Ascending aorta (tissue), 2 donors: ENCODE results near the gene ABHD16A. TPM values are rescaled to one million over a fixed set of nuclear protein-coding genes. Genes with fewer than 3 reads are reported as not detected.

Experiments used
- DNase-seq, 2 donors: peaks; one replicate each; pipeline ENCODE4 v3.0.0-alpha.2; 2019; ENCODE audit warnings: low spot score in 2 of 2
- H3K27ac ChIP-seq, 2 donors: fragments of 200-600 bp; sonication (generic); one replicate each; pipeline ENCODE4 v1.5.1; 2016 to 2017; ENCODE audit warnings: mild to moderate bottlenecking in 1 of 2
- H3K27me3 ChIP-seq: fragments of 200-600 bp; sonication (generic); one replicate; pipeline ENCODE4 v1.5.1; 2017
- H3K36me3 ChIP-seq, 2 donors: fragments of 200-600 bp; sonication (generic); one replicate each; pipeline ENCODE4 v1.5.1; 2016
- H3K4me1 ChIP-seq, 2 donors: fragments of 200-600 bp; sonication (generic); one replicate each; pipeline ENCODE4 v1.5.1; 2016 to 2017; ENCODE audit warnings: mild to moderate bottlenecking in 1 of 2
- H3K4me3 ChIP-seq, 2 donors: fragments of 200-600 bp; sonication (generic); one replicate each; pipeline ENCODE4 v1.5.1; 2016 to 2017; ENCODE audit warnings: mild to moderate bottlenecking in 1 of 2
- H3K9me3 ChIP-seq, 2 donors: fragments of 200-600 bp; sonication (generic); one replicate each; pipeline ENCODE4 v1.5.1; 2016
- CTCF ChIP-seq, 3 experiments: fragments of 200-600 bp in 2 of 3; fragments of 450-650 bp in 1 of 3; sonication (generic) in 2 of 3; IDR thresholded peaks; one replicate each; pipeline ENCODE4 v1.5.1; 2016 to 2019; ENCODE audit warnings: antibody characterized with exemption in 3 of 3, mild to moderate bottlenecking in 1 of 3, moderate library complexity in 1 of 3
- intact Hi-C: fragments of 100-400 bp; cut with DNase I; formaldehyde crosslinking; loops from one replicate; pipeline ENCODE4 v1.15.1; 2023
- total RNA-seq: library from RNA; depleted of rRNA; stranded (reverse); fragments of >200 nt; gene quantifications from one replicate; pipeline ENCODE4 v1.1.0, GENCODE V29; 2016

The ABHD16A gene
- total RNA-seq, 1 donor from 2014 or later = 28.0 TPM

GRCh38 chr6:31640612-31641011, 62.5 kb downstream of the ABHD16A start:
- no peaks in the 10 kb centered on the region for H3K9me3 ChIP-seq
- no peaks in the 10 kb centered on the region for H3K27me3 ChIP-seq
- no peak for DNase-seq
- no peak overlapping the region for H3K4me3 ChIP-seq
- no peak for TF ChIP-seq CTCF (IDR thresholded peaks at IDR 0.05)
- no peak overlapping the region for H3K27ac ChIP-seq
- peaks cover 91 to 97% of the 10 kb centered on the region in 2 donors for H3K36me3 ChIP-seq
- no peaks in the 10 kb centered on the region for H3K4me1 ChIP-seq
- intact Hi-C loops = no loop called here

- H3K4me1 ChIP-seq = no peaks in the 10 kb centered on the region
- no peak overlapping the region for H3K27ac ChIP-seq
- H3K27me3 ChIP-seq = no peaks in the 10 kb centered on the region
- no peak for TF ChIP-seq CTCF (IDR thresholded peaks at IDR 0.05)
- no peak overlapping the region for H3K4me3 ChIP-seq
- H3K9me3 ChIP-seq = no peaks in the 10 kb centered on the region
- intact Hi-C loops = no loop called here
- DNase-seq = no peak
- peaks cover 91 to 97% of the 10 kb centered on the region in 2 donors for H3K36me3 ChIP-seq
Measured at GRCh38 chr6:31639449-31639861, 63.7 kb downstream of the ABHD16A start.

DNA sequence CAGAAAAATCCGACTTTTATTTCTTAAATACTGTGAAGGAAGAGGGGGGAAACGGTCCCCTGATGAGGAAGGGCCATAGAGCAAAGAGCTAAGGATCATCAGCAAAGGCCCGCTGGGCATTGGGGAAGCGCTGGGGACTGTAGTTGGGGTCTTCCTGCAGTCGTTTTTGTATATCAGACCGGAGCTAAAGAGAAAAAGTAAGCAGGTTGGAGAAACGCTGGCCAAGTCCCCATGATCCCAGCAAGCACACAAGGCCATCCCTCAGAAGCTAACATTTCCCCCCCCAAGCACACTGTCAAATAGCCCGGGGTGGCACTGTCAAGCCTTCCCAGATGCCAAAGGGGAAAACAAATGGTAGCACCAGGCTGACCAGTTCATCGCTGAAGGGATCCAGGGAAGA, 64.1 kb downstream of the ABHD16A start:
- no peak overlapping the region for H3K4me3 ChIP-seq
- H3K9me3 ChIP-seq = no peaks in the 10 kb centered on the region
- H3K27ac ChIP-seq = no peak overlapping the region
- H3K27me3 ChIP-seq = no peaks in the 10 kb centered on the region
- no peak for DNase-seq
- H3K36me3 ChIP-seq = peaks cover 91 to 97% of the 10 kb centered on the region in 2 donors
- H3K4me1 ChIP-seq = no peaks in the 10 kb centered on the region
- no peak for TF ChIP-seq CTCF (IDR thresholded peaks at IDR 0.05)
- intact Hi-C loops = no loop called here

Other genes starting within 250 kb of the ABHD16A start
- 0.11 TPM for gene MICB, start 205.2 kb downstream of the ABHD16A start, total RNA-seq
- gene MCCD1, start 174.4 kb downstream of the ABHD16A start, total RNA-seq = not detected
- 134 TPM for gene DDX39B, start 161.3 kb downstream of the ABHD16A start, total RNA-seq
- gene ATP6V1G2, start 156.7 kb downstream of the ABHD16A start, total RNA-seq = not detected
- gene NFKBIL1, start 155.7 kb downstream of the ABHD16A start, total RNA-seq = 71.5 TPM
- gene LTA, start 131.0 kb downstream of the ABHD16A start, total RNA-seq = not detected
- gene TNF, start 127.8 kb downstream of the ABHD16A start, total RNA-seq = 11.5 TPM
- gene LTB, start 120.9 kb downstream of the ABHD16A start, total RNA-seq = not detected
- 21.4 TPM for gene LST1, start 117.0 kb downstream of the ABHD16A start, total RNA-seq
- gene NCR3, start 110.3 kb downstream of the ABHD16A start, total RNA-seq = not detected
- gene AIF1, start 88.1 kb downstream of the ABHD16A start, total RNA-seq = 1.7 TPM
- gene PRRC2A, start 82.6 kb downstream of the ABHD16A start, total RNA-seq = 171 TPM
- gene BAG6, start 50.7 kb downstream of the ABHD16A start, total RNA-seq = 255 TPM
- not detected for gene APOM, start 47.4 kb downstream of the ABHD16A start, total RNA-seq
- 20.9 TPM for gene C6orf47, start 42.5 kb downstream of the ABHD16A start, total RNA-seq
- gene GPANK1, start 38.3 kb downstream of the ABHD16A start, total RNA-seq = 9.8 TPM
- 148 TPM for gene CSNK2B, start 37.2 kb downstream of the ABHD16A start, total RNA-seq
- gene LY6G5B, start 33.3 kb downstream of the ABHD16A start, total RNA-seq = 24.1 TPM
- gene LY6G5C, start 22.3 kb downstream of the ABHD16A start, total RNA-seq = 0.96 TPM
- gene LY6G6F, start 3.5 kb upstream of the ABHD16A start, total RNA-seq = not detected
- gene LY6G6D, start 12.0 kb upstream of the ABHD16A start, total RNA-seq = not detected
- not detected for gene LY6G6C, start 18.4 kb upstream of the ABHD16A start, total RNA-seq
- gene MPIG6B, start 20.0 kb upstream of the ABHD16A start, total RNA-seq = not detected
- gene DDAH2, start 26.0 kb upstream of the ABHD16A start, total RNA-seq = 150 TPM
- gene CLIC1, start 33.2 kb upstream of the ABHD16A start, total RNA-seq = 281 TPM
- 17.7 TPM for gene MSH5, start 36.7 kb upstream of the ABHD16A start, total RNA-seq
- gene SAPCD1, start 59.3 kb upstream of the ABHD16A start, total RNA-seq = not detected
- gene VWA7, start 74.0 kb upstream of the ABHD16A start, total RNA-seq = not detected
- 48.3 TPM for gene VARS1, start 92.4 kb upstream of the ABHD16A start, total RNA-seq
- 61.3 TPM for gene LSM2, start 103.6 kb upstream of the ABHD16A start, total RNA-seq
- gene HSPA1L, start 112.0 kb upstream of the ABHD16A start, total RNA-seq = not detected
- 288 TPM for gene HSPA1A, start 112.2 kb upstream of the ABHD16A start, total RNA-seq
- gene HSPA1B, start 124.4 kb upstream of the ABHD16A start, total RNA-seq = 613 TPM
- gene NEU1, start 159.5 kb upstream of the ABHD16A start, total RNA-seq = 21.6 TPM
- gene SLC44A4, start 175.7 kb upstream of the ABHD16A start, total RNA-seq = not detected
- gene EHMT2, start 194.4 kb upstream of the ABHD16A start, total RNA-seq = 39.5 TPM
- 7.3 TPM for gene ZBTB12, start 198.8 kb upstream of the ABHD16A start, total RNA-seq
- 18.6 TPM for gene C2, start 224.4 kb upstream of the ABHD16A start, total RNA-seq
- 132 TPM for gene CFB, start 242.8 kb upstream of the ABHD16A start, total RNA-seq